Thyroid gland (tissue), 4 donors: ENCODE measurements around the gene ALPK1. TPM values are rescaled to one million over a fixed set of nuclear protein-coding genes. Genes with fewer than 3 reads are reported as not detected.
"Not testable (repeated sequence)": the region's sequence is repeated elsewhere in the genome, so short reads cannot be mapped to it uniquely, and the experiment has no call there.

Source experiments
- DNase-seq, 2 donors: peaks; one replicate each; pipeline ENCODE4 v3.0.0-alpha.2; 2019
- H3K27ac ChIP-seq, 3 donors: fragments of 200-600 bp; sonication (generic); 1 replicate in 2 of 3; 2 replicates in 1 of 3; pipeline ENCODE4 v1.5.1; 2016 to 2019; ENCODE audit warnings: mild to moderate bottlenecking in 1 of 3, moderate library complexity in 1 of 3
- H3K27me3 ChIP-seq: fragments of 200-600 bp; sonication (generic); one replicate; pipeline ENCODE4 v1.5.1; 2019
- H3K36me3 ChIP-seq, 2 donors: fragments of 200-600 bp; sonication (generic); one replicate each; pipeline ENCODE4 v1.5.1; 2016 to 2019
- H3K4me1 ChIP-seq, 2 donors: fragments of 200-600 bp; sonication (generic); one replicate each; pipeline ENCODE4 v1.5.1; 2017 to 2019
- H3K4me3 ChIP-seq, 3 donors: fragments of 200-600 bp; sonication (generic); replicated peaks in 1 of 3; 1 replicate in 2 of 3; 2 replicates in 1 of 3; pipeline ENCODE4 v1.5.1; 2016; ENCODE audit warnings: mild to moderate bottlenecking in 1 of 3
- H3K9me3 ChIP-seq: fragments of 200-600 bp; sonication (generic); one replicate; pipeline ENCODE4 v1.5.1; 2017
- POLR2A ChIP-seq, 2 donors: fragments of 450-650 bp; IDR thresholded peaks; one replicate each; pipeline ENCODE4 v1.6.1; 2017; ENCODE audit warnings: antibody characterized with exemption in 2 of 2, mild to moderate bottlenecking in 2 of 2, moderate library complexity in 1 of 2
- WGBS, 2 donors: methylation state at CpG; one replicate each; pipeline ENCODE4 v1.1.5; 2017; 5-methylcytosine and 5-hydroxymethylcytosine counted together
- intact Hi-C: fragments of 100-400 bp; cut with DNase I; formaldehyde crosslinking; loops from one replicate; pipeline ENCODE4 v1.15.1; 2023
- total RNA-seq, 4 donors: library from RNA; depleted of rRNA; stranded (reverse); fragments of >200 nt; gene quantifications; one replicate each; pipeline ENCODE4 v1.2.3, GENCODE V29; 2016
- TF ChIP-seq, protein P1 (sequence below), 6 experiments: fragments of 200-600 bp in 3 of 6; fragments of 450-650 bp in 3 of 6; sonication (generic) in 3 of 6; IDR thresholded peaks; one replicate each; pipeline ENCODE4 v1.5.1; 2016 to 2019; ENCODE audit warnings: antibody characterized with exemption in 6 of 6, mild to moderate bottlenecking in 2 of 6, inconsistent platforms in 1 of 6, moderate library complexity in 1 of 6

ALPK1 gene
- total RNA-seq, 4 donors from 2014 or later = 27.9 to 46.2 (median 32.7) TPM

DNA sequence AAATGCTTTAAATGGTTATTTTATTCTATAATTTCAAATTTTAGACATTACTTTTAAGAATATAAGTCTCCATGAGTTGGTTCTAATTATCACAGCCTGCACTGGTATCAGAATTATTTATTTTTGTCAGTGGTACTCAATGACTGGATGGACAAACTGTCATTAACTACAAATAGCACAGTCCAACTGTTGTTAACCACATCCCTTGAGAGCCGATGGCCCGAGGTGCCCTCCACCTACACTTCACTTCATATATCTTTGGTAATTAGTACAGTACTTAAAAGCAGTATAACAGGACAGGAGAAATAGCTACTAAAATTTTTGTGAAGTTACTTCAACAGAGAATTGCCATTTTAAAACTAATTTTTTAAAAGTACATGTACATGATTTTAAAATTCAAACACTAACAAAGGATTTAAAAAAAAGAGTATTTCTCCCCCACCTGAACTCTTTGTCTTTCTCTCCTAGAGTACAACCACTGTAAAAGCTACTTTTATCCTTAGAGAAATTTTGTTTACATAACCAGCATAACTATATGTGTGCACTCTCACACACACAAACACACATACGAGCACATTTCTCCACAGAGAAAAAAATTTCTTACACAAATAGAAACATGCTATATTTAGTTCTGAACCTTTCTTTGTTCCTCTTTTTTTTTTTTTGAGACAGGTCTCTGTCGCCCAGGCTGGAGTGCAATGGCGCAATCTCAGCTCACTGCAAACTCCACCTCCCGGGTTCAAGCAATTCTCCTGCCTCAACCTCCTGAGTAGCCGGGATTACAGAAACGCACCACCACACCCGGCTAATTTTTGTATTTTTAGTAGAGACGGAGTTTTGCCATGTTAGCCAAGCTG is 17.9 kb upstream of the ALPK1 start:
- Histone ChIP-seq H3K4me3 (no peak overlapping the region), H3K4me1 (peaks cover 26 to 29% of the 10 kb centered on the region in 2 donors), H3K9me3 (no peaks in the 10 kb centered on the region), H3K27ac (peak overlapping the region; percentile 41 to 86 (median 85)), H3K27me3 (no peaks in the 10 kb centered on the region), H3K36me3 (no peaks in the 10 kb centered on the region)
- WGBS, 2 donors = 25 to 32% methylated on average over 10 of the region's 10 CpGs
- peak in 1 of 2 donors; percentile 15 for TF ChIP-seq POLR2A (IDR thresholded peaks at IDR 0.05)
- TF ChIP-seq, protein P1, sequence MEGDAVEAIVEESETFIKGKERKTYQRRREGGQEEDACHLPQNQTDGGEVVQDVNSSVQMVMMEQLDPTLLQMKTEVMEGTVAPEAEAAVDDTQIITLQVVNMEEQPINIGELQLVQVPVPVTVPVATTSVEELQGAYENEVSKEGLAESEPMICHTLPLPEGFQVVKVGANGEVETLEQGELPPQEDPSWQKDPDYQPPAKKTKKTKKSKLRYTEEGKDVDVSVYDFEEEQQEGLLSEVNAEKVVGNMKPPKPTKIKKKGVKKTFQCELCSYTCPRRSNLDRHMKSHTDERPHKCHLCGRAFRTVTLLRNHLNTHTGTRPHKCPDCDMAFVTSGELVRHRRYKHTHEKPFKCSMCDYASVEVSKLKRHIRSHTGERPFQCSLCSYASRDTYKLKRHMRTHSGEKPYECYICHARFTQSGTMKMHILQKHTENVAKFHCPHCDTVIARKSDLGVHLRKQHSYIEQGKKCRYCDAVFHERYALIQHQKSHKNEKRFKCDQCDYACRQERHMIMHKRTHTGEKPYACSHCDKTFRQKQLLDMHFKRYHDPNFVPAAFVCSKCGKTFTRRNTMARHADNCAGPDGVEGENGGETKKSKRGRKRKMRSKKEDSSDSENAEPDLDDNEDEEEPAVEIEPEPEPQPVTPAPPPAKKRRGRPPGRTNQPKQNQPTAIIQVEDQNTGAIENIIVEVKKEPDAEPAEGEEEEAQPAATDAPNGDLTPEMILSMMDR (IDR thresholded peaks at IDR 0.05) = no peak
- DNase-seq = peak; percentile 70 to 73
- intact Hi-C loops = no loop called here

DNA sequence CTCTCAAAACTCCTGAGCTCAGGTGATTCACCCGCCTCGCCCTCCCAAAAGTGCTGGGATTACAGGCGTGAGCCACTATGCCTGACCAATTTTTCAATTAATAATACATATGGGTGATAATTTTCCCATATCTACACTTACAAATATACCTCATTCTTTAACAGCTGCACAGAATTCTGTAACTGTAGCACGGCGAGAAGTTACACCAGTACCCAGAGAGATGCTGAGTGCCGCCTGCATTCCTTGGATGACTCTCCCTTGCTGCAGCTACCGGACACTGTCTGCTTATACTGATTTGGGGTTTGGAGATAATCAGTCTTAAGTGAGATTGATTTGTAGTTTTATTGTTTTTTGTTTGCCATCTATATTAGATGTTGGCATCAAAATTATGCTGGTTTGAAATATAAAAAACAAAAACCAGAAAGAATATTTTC is 17.3 kb upstream of the ALPK1 start:
- Histone ChIP-seq H3K36me3 (no peaks in the 10 kb centered on the region), H3K4me3 (no peak overlapping the region), H3K27ac (peak overlapping the region; percentile 41 to 86 (median 85)), H3K9me3 (no peaks in the 10 kb centered on the region), H3K27me3 (no peaks in the 10 kb centered on the region), H3K4me1 (peaks cover 27 to 29% of the 10 kb centered on the region in 2 donors)
- 42 to 45% methylated on average over 7 of the region's 7 CpGs for WGBS, 2 donors
- intact Hi-C loops = no loop called here
- TF ChIP-seq, protein P1 (IDR thresholded peaks at IDR 0.05) = no peak
- peak in 1 of 2 donors; percentile 2 for TF ChIP-seq POLR2A (IDR thresholded peaks at IDR 0.05)
- DNase-seq = no peak

DNA sequence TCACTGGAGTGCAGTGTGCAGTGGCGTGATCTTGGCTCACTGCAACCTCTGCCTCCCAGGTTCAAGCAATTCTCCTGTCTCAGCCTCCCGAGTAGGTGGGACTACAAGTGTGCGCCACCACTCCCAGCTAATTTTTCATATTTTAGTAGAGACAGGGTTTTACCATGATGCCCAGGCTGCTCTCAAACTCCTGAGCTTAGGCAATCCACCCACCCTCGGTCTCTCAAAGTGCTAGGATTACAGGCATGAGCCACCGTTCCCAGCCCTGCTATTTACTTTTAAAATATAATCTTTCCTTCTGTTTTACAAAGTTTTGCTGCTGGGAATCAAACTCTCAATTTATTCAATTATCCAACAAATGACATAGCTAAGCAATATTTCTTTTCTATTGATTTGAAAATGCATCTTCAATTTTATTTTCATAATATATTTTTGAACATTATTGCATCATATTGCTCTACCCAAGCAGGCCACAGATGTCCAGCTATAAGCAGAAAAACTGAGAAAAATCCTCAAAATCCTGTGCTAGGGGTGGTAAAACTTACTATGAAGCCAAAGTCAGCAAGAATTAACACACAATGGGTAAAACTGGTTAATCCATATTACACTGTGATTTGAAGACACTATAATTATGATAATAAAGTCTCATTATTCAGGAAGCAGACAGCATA is 16.6 kb upstream of the ALPK1 start:
- Histone ChIP-seq H3K27ac (peak overlapping the region; percentile 40 to 86 (median 41)), H3K9me3 (no peaks in the 10 kb centered on the region), H3K4me3 (no peak overlapping the region), H3K27me3 (no peaks in the 10 kb centered on the region), H3K36me3 (no peaks in the 10 kb centered on the region), H3K4me1 (peaks cover 27 to 29% of the 10 kb centered on the region in 2 donors)
- intact Hi-C loops = no loop called here
- no peak for DNase-seq
- 76 to 83% methylated on average over 5 of the region's 5 CpGs for WGBS, 2 donors
- TF ChIP-seq, protein P1 (IDR thresholded peaks at IDR 0.05) = no peak
- no peak for TF ChIP-seq POLR2A (IDR thresholded peaks at IDR 0.05)

DNA sequence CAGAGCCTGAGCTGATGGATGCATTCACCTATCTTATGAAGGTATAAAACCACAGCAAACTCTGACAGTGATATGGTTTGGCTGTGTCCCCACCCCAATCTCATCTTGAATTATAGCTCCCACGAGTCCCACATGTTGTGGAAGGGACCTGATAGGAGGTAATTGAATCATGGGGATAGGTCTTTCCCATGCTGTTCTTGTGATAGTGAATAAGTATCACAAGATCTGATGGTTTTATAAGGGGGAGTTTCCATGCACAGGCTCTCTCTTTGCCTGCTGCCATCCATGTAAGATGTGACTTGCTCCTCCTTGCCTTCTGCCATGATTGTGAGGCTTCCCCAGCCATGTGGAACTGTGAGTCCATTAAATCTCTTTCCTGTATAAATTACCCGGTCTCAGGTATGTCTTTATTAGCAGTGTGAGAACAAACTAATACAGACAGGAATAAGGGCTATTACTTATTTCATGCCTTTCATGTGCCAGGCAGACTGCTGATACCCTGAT is 15.2 kb upstream of the ALPK1 start:
- intact Hi-C loops, H3K27me3 ChIP-seq, DNase-seq, H3K4me3 ChIP-seq, H3K9me3 ChIP-seq, H3K27ac ChIP-seq, H3K36me3 ChIP-seq: not testable (repeated sequence)
- WGBS, 2 donors = 90 to 98% methylated on average over 2 of the region's 2 CpGs
- peaks cover 27 to 35% of the 10 kb centered on the region in 2 donors for H3K4me1 ChIP-seq

DNA sequence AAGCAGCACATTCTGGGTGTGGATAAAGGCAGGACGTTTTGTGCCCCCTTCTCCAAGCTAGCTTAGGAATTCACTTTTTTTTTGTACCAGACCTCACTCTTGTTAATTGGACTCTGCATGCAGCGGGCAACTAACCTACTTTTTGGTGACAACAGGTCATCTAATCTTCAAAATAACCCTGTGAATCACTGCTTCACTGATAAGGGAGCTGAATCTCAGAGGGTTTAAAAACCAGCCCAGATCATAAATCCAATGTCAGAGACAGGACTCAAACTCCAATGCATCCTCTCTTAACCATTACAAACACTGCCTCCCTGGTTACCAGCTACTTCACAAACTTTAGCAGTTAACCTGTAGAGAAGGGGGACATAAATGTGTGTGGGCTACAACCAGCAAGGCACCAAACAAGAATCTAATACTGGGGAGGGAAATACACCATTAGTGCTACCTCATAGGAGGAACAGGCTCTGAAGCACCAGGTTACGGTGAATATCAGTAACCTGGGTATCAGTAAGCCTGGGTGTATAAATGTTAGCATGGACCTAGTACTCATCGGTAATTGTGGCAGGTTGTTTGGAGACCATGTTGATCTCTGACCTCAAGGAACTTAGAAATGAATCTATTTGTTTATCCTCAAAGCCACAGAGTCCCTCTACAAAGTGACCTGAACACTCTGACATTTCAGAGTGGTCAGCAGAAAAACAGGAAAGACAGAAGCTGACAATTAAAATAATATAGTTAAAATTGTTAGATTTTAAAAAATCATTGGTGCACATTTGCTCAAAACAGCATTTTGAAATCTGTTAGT is 14.1 kb upstream of the ALPK1 start:
- no peaks in the 10 kb centered on the region for H3K27me3 ChIP-seq
- WGBS, 2 donors = 73 to 75% methylated on average over 4 of the region's 4 CpGs

More for the DNA sequence above, 14.1 kb upstream of the ALPK1 start:
- TF ChIP-seq, protein P1 (IDR thresholded peaks at IDR 0.05) = no peak
- no peak for TF ChIP-seq POLR2A (IDR thresholded peaks at IDR 0.05)
- no peak for DNase-seq
- Histone ChIP-seq H3K36me3 (no peaks in the 10 kb centered on the region), H3K4me1 (peaks cover 22 to 30% of the 10 kb centered on the region in 2 donors), H3K9me3 (no peaks in the 10 kb centered on the region), H3K27ac (peak overlapping the region; percentile 83 to 86 (median 84)), H3K4me3 (no peak overlapping the region)
- intact Hi-C loops = no loop called here
